Lower lobe of right lung (tissue), 2 donors: ENCODE data around the gene CMIP. TPM values are rescaled to one million over a fixed set of nuclear protein-coding genes. Genes with fewer than 3 reads are reported as not detected.
A peak's percentile ranks its signal among the peaks of the same experiment; 100 is the strongest.

Experiments
- ATAC-seq, 2 donors: fragments of 200-7000 bp; cut with Tn5 transposase; one replicate each; pipeline ENCODE4 v1.9.1; 2020 to 2022; ENCODE audit warnings: mild to moderate bottlenecking in 2 of 2, moderate library complexity in 2 of 2
- DNase-seq: peaks from one replicate; pipeline ENCODE4 v3.0.0-alpha.2; 2020
- H3K27ac ChIP-seq: fragments of 200-600 bp; one replicate; pipeline ENCODE4 v1.8.0; 2022
- H3K27me3 ChIP-seq: fragments of 200-600 bp; one replicate; pipeline ENCODE4 v1.8.0; 2022; ENCODE audit warnings: low read depth
- H3K36me3 ChIP-seq: fragments of 200-600 bp; one replicate; pipeline ENCODE4 v1.8.0; 2022; ENCODE audit warnings: mild to moderate bottlenecking
- H3K4me1 ChIP-seq: fragments of 200-600 bp; one replicate; pipeline ENCODE4 v1.8.0; 2022
- H3K4me3 ChIP-seq: fragments of 200-600 bp; one replicate; pipeline ENCODE4 v1.8.0; 2022; ENCODE audit warnings: mild to moderate bottlenecking
- H3K9me3 ChIP-seq: fragments of 200-600 bp; one replicate; pipeline ENCODE4 v1.8.0; 2022
- CTCF ChIP-seq: fragments of 200-600 bp; IDR thresholded peaks from one replicate; pipeline ENCODE4 v1.8.0; 2022; ENCODE audit warnings: antibody characterized with exemption, mild to moderate bottlenecking
- intact Hi-C: fragments of 100-400 bp; cut with DNase I; formaldehyde crosslinking; loops from one replicate; pipeline ENCODE4 v1.11.0; 2022
- total RNA-seq: library from RNA; stranded (reverse); fragmentation: NEBNext Ultra II Directional; extraction: Animal tissue kit (Norgen Biotek cat#: 25700); gene quantifications from one replicate; pipeline ENCODE4 v1.2.1, GENCODE V29; 2021
- donor health status: DM: no; HTN: yes; CAD: no; lungs with severe emphysema.

The CMIP gene
- total RNA-seq, 1 donor from 2014 or later: 77.4 TPM

- Histone ChIP-seq H3K9me3 (no peaks in the 10 kb centered on the region), H3K4me3 (no peak overlapping the region), H3K27ac (no peak overlapping the region), H3K4me1 (peaks cover 40% of the 10 kb centered on the region), H3K27me3 (no peaks in the 10 kb centered on the region), H3K36me3 (peaks cover 70% of the 10 kb centered on the region)
- intact Hi-C loops: no loop called here
- DNase-seq (no peak), ATAC-seq (no peak)
- TF ChIP-seq CTCF: no peak
Observed at GRCh38 chr16:81679721-81680430, 235.3 kb downstream of the CMIP start.

- ATAC-seq (peak; percentile 84 to 86), DNase-seq (peak; percentile 75)
- intact Hi-C loops: no loop called here
- Histone ChIP-seq H3K36me3 (peaks cover 62% of the 10 kb centered on the region), H3K4me1 (peaks cover 40% of the 10 kb centered on the region), H3K9me3 (no peaks in the 10 kb centered on the region), H3K4me3 (no peak overlapping the region), H3K27ac (peak overlapping the region; percentile 24), H3K27me3 (no peaks in the 10 kb centered on the region)
- no peak for TF ChIP-seq CTCF
Observed at GRCh38 chr16:81680444-81681275, 236.1 kb downstream of the CMIP start.

GRCh38 chr16:81681311-81681710, 236.7 kb downstream of the CMIP start:
- Histone ChIP-seq H3K4me1 (peaks cover 46% of the 10 kb centered on the region), H3K36me3 (peaks cover 60% of the 10 kb centered on the region), H3K27ac (no peak overlapping the region), H3K27me3 (no peaks in the 10 kb centered on the region), H3K4me3 (no peak overlapping the region), H3K9me3 (no peaks in the 10 kb centered on the region)
- DNase-seq: no peak
- intact Hi-C loops: no loop called here
- no peak for TF ChIP-seq CTCF
- no peak for ATAC-seq

- H3K4me1 ChIP-seq: peaks cover 31% of the 10 kb centered on the region
- no peak overlapping the region for H3K4me3 ChIP-seq
- intact Hi-C loops: no loop called here
- H3K27me3 ChIP-seq: no peaks in the 10 kb centered on the region
- DNase-seq: no peak
- no peak overlapping the region for H3K27ac ChIP-seq
- no peaks in the 10 kb centered on the region for H3K9me3 ChIP-seq
- TF ChIP-seq CTCF: no peak
- ATAC-seq: no peak
- peaks cover 35% of the 10 kb centered on the region for H3K36me3 ChIP-seq
Observed at GRCh38 chr16:81684242-81684837, 239.7 kb downstream of the CMIP start.

- Histone ChIP-seq H3K36me3 (peaks cover 29% of the 10 kb centered on the region), H3K27me3 (no peaks in the 10 kb centered on the region), H3K9me3 (no peaks in the 10 kb centered on the region), H3K4me1 (peaks cover 25% of the 10 kb centered on the region), H3K27ac (no peak overlapping the region), H3K4me3 (no peak overlapping the region)
- intact Hi-C loops: no loop called here
- no peak for ATAC-seq
- no peak for DNase-seq
- TF ChIP-seq CTCF: no peak
Observed at GRCh38 chr16:81684901-81685300, 240.3 kb downstream of the CMIP start.
